Neural progenitor cell (in vitro differentiated cells): ENCODE results near the gene CLIC5.

Experiments
- CTCF ChIP-seq: fragments of 200-600 bp; sonication (generic); IDR thresholded peaks from 2 replicates; pipeline ENCODE4 v1.5.1; 2017; ENCODE audit warnings: antibody characterized with exemption, mild to moderate bottlenecking
- EZH2 ChIP-seq: fragments of 200-600 bp; sonication (generic); IDR thresholded peaks from 2 replicates; pipeline ENCODE4 v1.6.1; 2017; ENCODE audit warnings: antibody characterized with exemption, mild to moderate bottlenecking, moderate library complexity

- TF ChIP-seq CTCF: no peak
- no peak for TF ChIP-seq EZH2
Observed at GRCh38 chr6:46036911-46037310, 21.3 kb upstream of the CLIC5 start.
